Heart left ventricle (tissue), 13 donors: ENCODE results near the gene U2SURP.
"Not testable (repeated sequence)": the region's sequence is repeated elsewhere in the genome, so short reads cannot be mapped to it uniquely, and the experiment has no call there.

ENCODE experiments used
- CTCF ChIP-seq, 12 donors: fragments of 200-600 bp; sonication (generic) in 4 of 12; IDR thresholded peaks; one replicate each; pipeline versions ENCODE4 v1.5.0 to v1.8.0; 2018 to 2022; ENCODE audit warnings: antibody characterized with exemption in 12 of 12, mild to moderate bottlenecking in 5 of 12
- POLR2A ChIP-seq, 2 donors: fragments of 450-650 bp; IDR thresholded peaks; one replicate each; pipeline ENCODE4 v1.6.1; 2017; ENCODE audit warnings: antibody characterized with exemption in 2 of 2, mild to moderate bottlenecking in 2 of 2, moderate library complexity in 2 of 2
- donor health status: ischemic (EF 13 %, LVEDD 7.1; RV severe dilation, severe dysfunction).
- donor health status: DM: no; HTN: yes; CAD: no.
- donor health status: DM: no; HTN: no; CAD: no.
- donor health status: ischemic (EF 25% LVEDD 6.9; RV normal size, moderate dysfunction).
- donor health status: ischemic (EF 25% LVEDD 5.7; RV mildly dilated, moderate dysfunction).
- donor health status: ischemic (EF 35%, LVEDD 5.7; RV mildly dilated, moderate dysfunction).
- donor health status: nonischemic (EF 11% LVEDD 7.7; RV severe dilation, severe dysfunction).
- donor health status: DM: yes; HTN: yes; CAD: no.
- donor health status: PGD.
- donor health status: ischemic (EF 29% LVEDD 5.4; RV normal size, mild dysfunction).
- donor health status: nonischemic (EF 23%, LVEDD 6.1; RV moderate dilation, normal function).

- not testable (repeated sequence) for TF ChIP-seq CTCF, POLR2A (IDR thresholded peaks at IDR 0.05)
Measured at GRCh38 chr3:143072298-143073020, 71.1 kb downstream of the U2SURP start.
